T-helper 1 cell (primary cell): ENCODE data around the gene PTGER4.
"Not testable (repeated sequence)": the region's sequence is repeated elsewhere in the genome, so short reads cannot be mapped to it uniquely, and the experiment has no call there.

Experiments used
- DNase-seq, 5 donors: peaks; one replicate each; pipeline ENCODE4 v3.0.0-alpha.2; 2012 to 2020
- total RNA-seq, 4 donors: gene quantifications; one replicate each; lab custom pipeline; 2026; lab: John Stamatoyannopoulos, UW

The PTGER4 gene
- 365 to 1,804 (median 478) reads per million in 4 donors for total RNA-seq

DNA sequence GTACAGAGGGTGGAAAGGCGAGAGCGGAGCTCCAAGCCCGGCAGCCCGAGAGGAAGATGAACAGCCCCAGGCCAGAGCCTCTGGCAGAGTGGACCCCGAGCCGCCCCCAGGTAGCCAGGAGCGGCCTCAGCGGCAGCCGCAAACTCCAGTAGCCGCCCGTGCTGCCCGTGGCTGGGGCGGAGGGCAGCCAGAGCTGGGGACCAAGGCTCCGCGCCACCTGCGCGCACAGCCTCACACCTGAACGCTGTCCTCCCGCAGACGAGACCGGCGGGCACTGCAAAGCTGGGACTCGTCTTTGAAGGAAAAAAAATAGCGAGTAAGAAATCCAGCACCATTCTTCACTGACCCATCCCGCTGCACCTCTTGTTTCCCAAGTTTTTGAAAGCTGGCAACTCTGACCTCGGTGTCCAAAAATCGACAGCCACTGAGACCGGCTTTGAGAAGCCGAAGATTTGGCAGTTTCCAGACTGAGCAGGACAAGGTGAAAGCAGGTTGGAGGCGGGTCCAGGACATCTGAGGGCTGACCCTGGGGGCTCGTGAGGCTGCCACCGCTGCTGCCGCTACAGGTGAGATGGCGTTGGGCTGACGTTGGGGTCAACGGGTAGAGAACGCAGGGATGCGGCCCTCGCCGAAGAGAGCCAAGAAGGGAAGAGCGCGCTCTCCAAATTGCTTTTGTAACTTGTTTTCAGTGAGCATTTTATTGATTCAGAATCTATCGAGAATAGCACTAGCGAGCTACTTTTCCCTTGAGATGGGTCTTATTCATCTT lies at the start of gene PTGER4:
Gene PTGER4 (plus strand): TSS at position 3 of the 769 bp plus-strand sequence. CDS start 1,079 bp downstream, outside the sequence.
- DNase-seq: peak in 3 of 5 donors; percentile 17 to 45 (median 36)

GRCh38 chr5:40630126-40630525 lies 49.6 kb upstream of the PTGER4 start:
- no peak for DNase-seq

DNA sequence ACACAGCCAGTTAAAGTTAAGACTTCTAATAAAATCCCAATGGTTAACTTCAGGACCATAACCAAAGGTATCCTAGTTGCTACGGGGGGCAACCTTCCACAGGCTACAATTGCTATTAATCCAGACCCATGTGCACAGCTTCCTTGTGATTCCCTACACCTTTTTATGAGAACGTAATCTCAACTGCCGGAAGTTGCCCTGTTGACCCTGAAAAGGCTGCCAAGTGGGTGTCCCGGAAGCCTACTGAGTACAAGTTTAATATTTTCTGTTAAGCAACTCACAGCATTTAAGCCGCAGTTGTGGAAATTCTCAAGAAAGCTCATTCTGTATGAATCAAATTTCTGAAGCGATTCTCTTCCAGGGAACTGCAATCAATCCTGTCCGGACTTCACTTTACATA lies 48.5 kb upstream of the PTGER4 start:
- no peak for DNase-seq

- DNase-seq: no peak
Observed at GRCh38 chr5:40634154-40634553, 45.6 kb upstream of the PTGER4 start.

DNA sequence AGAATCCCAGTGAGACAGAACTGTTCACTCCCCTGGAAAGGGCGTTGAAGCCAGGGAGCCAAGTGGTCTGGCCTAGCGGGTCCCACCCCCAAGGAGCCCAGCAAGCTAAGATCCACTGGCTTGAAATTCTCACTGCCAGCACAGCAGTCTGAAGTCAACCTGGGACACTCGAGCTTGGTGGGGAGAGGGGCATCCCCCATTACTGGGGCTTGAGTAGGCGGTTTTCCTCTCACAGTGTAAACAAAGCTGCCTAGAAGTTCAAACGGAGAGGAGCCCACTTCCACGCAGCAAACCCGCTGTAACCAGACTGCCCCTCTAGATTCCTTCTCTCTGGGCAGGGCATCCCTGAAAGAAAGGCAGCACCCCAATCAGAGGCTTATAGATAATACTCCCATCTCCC lies 45.1 kb upstream of the PTGER4 start:
- no peak for DNase-seq

- not testable (repeated sequence) for DNase-seq
Observed at GRCh38 chr5:40639531-40639930, 40.2 kb upstream of the PTGER4 start.

- no peak for DNase-seq
Observed at GRCh38 chr5:40646266-40646665, 33.4 kb upstream of the PTGER4 start.

DNA sequence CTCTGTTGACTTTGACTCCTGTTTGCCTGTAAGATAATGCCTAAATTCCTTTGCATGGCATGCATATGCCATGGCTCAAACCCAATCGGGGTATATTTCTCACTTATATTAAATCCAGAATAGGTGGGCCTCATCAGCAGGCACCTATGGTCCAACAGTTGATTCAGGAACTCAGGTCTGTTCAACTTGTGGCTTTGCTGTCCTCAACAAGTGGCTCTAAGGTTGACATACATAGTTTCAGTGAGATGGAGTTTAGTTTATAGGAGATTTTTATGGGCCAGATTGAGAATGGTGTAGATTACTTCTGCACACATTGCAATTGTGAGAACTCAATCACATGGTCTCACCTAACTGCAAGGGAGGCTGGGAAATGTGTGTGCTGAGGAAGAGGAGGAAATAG lies 31.6 kb upstream of the PTGER4 start:
- DNase-seq: no peak

DNA sequence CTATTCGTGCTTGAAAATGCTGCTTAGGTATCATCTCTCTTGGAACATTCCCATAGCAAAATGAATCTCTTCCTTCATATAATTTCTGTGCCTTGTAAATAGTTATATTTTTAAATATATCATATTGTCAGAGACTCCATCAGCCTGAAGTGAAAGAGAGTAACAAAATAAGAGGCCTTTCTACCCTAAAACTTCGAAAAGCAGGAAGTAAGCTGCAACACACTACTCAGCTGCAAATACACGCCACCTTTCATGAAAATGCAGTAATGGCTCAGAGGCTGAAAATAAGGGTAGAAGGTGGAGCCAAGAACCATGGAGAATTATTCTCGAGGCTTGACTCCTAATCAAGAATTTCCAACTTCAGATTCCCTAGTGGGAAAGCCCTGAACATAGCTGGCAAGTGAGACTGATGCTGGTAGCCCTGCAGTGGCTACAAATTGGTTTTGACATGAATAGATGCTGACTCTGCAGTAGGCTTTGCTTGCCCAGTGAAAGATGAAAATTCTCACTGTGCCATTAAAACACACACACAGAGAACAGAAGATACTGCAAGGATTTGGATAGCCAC lies 30.2 kb upstream of the PTGER4 start:
- peak in 1 of 5 donors; percentile 33 for DNase-seq

DNA sequence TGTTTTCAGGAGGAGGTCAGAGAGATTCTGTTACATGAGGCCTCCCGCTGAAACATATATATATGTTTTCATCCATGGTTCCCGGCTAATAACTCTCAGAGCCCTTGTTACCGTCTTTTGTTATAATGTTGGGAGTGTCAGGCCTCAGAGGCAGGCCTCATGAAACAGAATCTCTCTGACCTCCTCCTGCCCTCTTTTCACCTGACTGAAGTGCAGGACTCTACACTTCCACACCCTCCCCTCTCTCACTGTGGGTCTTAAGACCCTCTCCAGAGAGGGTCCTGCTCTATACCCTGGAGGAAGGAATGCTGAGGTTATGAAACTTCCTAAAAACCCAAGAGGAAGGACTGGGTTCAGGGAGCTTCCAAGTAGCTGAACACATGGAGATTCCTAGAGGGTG lies 28.5 kb upstream of the PTGER4 start:
- DNase-seq: no peak

GRCh38 chr5:40652441-40653220 lies 27.1 kb upstream of the PTGER4 start:
- DNase-seq: peak in 1 of 5 donors; percentile 54

DNA sequence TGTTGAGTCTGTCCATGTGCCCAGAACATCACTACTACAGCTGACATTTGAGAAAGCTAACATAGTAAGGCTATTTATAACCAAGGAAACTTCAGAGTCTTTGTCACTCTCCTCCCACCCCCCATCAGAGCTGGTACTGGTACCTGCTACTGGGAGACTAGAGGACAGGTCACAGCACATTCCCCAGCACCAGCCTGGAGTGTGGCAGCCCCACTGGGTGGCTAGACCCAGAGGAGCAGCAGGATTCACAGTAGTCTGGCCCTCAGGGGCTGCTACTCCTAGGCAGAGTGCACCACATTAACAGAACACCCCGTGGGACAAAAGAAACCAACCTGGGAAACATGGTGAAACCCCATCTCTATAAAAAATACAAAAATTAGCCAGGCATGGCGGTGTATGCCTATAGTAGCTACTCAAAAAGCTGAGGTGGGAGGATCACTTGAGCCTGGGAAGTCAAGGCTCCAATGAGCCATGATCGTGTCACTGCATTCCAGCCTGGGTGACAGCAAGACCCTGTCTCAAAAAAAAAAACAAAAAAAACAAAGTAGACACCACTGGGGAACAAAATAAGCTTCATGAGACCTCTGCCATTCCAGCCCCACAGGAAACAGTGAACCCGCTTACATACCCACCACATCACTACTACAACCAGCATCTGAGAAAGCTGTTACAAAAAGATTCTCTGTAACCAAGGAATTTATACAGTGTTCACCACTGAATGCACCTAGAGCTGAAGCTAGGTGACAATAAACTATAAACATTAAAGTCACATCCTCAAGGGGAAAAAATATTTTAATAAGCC lies 26.3 kb upstream of the PTGER4 start:
- no peak for DNase-seq

- DNase-seq: no peak
Observed at GRCh38 chr5:40654377-40654991, 25.2 kb upstream of the PTGER4 start.

GRCh38 chr5:40655138-40655537 lies 24.6 kb upstream of the PTGER4 start:
- DNase-seq: peak in 1 of 5 donors; percentile 67

DNA sequence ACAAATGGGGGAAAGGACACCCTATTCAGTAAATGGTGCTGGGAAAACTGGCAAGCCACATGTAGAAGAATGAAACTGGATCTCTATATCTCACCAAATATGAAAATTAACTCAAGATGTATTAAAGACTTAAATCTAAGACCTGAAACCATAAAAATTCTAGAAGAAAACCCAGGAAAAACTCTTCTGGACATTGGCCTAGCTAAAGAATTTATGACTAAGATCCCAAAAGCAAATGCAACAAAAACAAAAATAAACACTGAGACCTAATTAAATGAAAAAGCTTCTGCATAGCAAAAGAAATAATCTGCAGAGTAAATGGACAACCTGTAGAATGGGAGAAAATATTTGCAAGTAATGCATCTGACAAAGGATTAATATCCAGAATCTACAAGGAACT lies 23.6 kb upstream of the PTGER4 start:
- DNase-seq: not testable (repeated sequence)

DNA sequence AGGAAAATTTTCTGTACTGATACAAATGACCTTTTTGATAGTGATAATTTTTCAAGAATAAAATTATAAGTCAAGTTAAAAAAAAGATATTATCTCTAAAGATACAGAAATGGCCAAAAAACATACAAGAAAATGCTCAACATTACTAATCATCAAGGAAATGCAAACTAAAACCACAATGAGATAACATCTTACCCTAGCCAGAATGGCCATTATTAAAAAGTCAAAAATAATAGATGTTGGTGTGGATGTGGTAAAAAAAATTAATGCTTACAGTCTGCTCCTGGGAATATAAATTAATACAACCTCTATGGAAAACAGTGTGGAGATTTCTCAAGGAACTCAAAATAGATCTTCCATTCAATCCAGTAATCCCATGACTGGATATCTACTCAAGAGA lies 22.9 kb upstream of the PTGER4 start:
- DNase-seq: no peak

- no peak for DNase-seq
Observed at GRCh38 chr5:40660751-40661150, 19.0 kb upstream of the PTGER4 start.

DNA sequence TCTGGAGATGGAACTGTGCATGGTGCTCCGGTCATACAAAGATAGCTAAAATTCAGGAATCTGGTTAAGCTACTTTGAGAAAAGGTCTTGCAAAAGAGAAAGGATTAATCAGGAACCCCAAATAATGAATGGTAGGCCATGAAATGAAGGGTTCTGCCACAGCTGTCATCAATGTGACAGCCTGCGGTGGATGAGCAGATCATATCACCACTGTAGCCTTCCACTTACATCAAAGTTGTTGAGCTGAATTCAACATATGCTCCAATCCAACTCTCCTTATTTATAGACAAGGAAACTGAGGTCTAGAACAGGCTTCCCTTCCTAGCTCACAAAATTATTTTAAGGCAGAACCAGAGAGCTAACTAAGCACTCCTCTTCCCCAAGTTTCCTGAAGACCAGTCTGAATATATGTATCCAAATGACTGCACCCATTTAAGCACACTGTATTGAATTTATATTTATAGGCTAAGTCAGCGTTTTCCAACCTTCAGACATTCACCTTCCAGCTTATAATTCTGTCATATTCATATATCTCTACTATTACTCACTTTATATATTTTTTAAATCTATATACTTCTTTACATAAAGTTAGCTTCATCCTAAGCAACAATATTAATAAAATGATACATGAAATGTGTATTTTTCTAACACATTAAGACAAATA lies 13.9 kb upstream of the PTGER4 start:
- DNase-seq: no peak

GRCh38 chr5:40666657-40667056 lies 13.1 kb upstream of the PTGER4 start:
- no peak for DNase-seq

DNA sequence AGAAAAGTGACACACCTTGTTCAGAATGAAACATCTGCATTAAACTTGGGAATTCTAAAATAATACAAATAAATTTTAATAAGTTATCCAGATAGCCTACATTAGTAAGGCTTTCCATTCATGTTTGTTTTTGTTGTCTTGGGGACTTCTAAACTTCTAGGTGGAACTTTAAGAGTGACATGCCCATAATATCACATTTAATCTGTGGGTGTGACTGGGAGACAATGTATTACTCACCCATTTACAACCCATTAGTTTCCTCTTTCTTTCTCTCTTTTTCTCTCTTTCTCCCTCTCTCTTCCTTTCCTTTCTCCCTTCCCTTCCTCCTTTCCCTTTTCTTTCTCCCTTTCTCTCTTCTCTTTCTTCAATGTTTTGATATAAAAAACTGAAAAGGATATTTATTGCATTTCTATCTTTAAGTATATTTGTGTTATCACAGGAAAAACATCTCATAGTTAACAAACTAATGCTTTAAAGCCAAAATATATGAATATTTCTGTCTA lies 12.5 kb upstream of the PTGER4 start:
- no peak for DNase-seq

GRCh38 chr5:40669606-40670390 lies 9.9 kb upstream of the PTGER4 start:
- no peak for DNase-seq
